HG03097 (cell line): ENCODE data around the gene NEU4.
"Not testable (repeated sequence)": the region's sequence is repeated elsewhere in the genome, so short reads cannot be mapped to it uniquely, and the experiment has no call there.

ENCODE experiments used
- ATAC-seq: cut with Tn5 transposase; IDR thresholded peaks from one replicate; pipeline ENCODE4 v1.9.1; 2021; ENCODE audit not compliant: unreplicated experiment, low FRiP score

NEU4 gene

DNA sequence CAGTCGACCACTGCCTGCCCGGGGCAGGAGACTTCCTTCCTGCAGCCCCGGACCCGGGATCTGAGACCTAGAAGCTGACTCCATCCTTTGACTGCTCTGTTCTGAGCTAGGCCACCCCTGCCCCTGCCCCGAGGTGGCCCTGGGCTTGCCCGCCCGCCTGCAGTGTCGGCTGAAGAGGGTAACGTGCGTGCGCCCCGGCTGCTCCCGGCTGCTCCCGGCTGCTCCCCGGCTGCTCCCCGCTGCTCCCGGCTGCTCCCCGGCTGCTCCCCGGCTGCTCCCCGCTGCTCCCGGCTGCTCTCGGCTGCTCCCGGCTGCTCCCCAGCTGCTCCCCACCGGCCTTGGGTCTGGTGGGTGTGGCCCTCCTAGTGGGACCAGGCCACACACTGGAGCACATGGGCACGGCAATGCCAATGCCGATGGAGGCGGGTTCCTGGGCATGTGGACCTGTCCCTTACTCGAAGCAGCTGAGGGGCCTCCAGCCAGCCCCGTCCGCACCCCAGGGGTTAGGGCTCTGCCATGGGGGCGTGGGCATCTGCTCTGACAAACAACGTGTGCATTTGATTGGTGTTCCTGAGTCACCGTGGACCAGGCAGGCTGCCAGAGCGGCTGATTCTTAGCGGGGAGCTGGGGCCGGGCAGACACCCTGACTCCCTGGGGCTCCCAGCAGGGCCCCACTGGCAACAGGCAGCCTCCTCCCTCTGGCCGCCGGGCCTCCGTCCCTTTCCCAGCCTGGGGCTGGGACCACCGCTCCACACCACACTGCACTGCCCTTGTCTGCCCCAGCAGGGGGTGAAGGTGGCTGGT is 34.4 kb upstream of the NEU4 start:
- ATAC-seq = no peak

DNA sequence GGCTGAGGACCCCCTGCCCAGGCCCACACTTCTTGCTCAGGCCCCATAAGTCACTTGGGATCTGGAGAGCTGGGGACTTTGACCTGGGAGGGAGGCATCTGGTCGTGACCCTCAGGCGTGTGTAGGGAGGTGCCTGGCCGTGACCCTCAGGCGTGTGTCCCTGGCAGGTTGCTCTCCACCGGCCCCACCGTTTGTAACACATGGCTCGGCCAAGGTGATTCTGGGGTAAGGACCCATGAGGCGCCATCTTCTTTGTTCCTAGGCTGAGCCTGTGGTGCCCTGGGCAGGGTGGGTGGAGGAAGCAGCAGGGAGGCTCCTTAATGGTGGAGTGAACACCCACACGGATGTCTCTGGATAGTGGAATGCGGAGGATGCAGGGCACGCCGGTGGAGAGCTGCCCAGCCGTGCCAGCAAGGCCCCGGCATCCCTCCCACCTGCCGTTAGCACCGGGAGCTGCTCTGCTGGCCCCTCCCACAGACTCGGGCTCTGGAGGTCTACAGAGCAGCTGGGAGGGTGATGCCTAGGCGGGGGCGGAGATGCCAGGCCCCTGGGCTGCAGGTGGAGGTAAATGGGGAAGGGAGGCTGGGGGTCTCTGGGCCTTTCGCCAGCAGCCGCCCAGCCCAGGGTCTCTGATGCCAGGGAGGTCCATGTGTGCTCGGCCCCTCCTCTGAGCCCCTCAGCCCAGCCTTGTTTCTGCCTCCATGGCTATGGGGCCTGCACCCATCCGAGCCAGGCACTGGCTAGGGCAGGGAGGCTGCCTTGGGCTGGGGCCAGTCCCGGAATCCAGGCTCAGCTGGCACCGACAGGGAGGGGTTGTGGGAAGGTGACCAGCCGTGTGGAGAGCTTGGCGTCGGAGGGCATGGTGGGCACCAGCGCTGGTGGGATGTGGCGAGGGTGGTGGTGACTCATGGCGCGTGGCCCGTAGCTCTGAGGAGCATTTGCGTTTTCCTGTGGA is 33.5 kb upstream of the NEU4 start:
- no peak for ATAC-seq

DNA sequence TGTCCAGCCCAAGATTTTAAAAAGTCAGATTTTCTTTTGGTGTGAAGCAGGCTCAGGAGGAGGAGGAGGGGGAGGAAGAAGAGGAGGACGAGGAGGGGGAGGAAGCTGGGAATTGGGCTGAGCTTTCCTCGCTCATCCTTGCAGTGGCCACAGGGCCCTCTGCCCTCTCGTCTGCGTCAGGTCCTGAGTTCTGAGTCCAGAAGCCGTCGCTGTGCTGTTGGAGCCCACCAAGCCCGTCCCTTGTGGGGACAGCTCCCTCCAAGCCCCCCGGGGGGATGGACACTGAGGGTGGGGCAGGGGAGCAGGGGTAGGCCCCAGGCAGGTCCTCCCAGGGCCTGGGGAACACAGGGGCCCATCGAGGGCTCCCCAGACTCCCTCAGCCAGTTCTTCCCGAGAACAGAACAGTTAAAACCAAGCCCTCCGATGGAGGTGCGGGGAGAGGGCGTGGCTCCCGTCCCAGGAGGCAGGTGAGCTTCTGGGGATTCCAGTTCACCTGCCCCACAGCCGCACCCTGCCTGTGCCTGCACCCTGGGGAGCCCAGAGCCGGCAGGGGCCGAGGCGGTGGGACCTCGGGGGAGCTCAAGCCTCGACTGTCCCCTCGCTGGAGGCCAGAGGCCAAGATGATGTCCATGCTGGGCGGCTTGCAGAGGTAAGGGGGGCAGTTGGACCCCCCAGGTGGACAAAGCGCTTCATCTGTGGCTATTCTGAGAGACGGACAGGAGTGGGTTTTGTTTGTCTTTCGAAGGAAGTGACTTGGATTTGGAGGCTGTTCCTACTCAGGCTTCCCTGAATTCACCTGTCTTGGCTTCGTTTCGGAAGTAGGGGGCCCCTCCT is 32.4 kb upstream of the NEU4 start, which contains the start of gene GAL3ST2:
Gene GAL3ST2, plus strand, starts transcription at position 487 of the 834 bp plus-strand sequence. Its CDS starts 134 bp downstream, at position 621.
- no peak for ATAC-seq

DNA sequence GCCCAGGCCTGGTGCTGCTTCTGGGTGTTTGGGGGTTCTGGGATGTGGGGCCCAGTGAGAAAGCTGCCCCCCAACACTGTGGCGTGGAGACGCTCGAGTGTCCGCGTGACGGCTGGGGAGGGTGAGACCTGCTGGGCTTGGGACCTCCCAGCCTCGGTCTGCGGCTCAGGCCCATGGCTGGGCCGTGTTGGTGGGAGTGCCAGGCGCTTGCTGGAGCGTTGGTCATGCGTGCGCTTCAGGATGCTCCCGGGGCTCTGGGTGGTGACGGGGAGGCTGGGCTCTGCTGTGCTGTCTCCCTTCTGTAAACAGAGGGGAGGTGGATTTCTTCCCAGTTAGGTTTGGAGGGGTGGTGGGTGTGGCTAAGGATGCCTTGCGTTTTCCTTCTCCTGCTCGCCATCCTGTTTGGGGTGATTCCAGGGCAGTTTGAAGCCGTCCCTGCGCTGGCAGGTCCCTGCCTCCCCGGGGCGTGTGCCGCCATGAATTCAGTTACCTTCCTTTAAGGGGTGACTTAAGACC is 31.8 kb upstream of the NEU4 start:
- ATAC-seq = no peak

DNA sequence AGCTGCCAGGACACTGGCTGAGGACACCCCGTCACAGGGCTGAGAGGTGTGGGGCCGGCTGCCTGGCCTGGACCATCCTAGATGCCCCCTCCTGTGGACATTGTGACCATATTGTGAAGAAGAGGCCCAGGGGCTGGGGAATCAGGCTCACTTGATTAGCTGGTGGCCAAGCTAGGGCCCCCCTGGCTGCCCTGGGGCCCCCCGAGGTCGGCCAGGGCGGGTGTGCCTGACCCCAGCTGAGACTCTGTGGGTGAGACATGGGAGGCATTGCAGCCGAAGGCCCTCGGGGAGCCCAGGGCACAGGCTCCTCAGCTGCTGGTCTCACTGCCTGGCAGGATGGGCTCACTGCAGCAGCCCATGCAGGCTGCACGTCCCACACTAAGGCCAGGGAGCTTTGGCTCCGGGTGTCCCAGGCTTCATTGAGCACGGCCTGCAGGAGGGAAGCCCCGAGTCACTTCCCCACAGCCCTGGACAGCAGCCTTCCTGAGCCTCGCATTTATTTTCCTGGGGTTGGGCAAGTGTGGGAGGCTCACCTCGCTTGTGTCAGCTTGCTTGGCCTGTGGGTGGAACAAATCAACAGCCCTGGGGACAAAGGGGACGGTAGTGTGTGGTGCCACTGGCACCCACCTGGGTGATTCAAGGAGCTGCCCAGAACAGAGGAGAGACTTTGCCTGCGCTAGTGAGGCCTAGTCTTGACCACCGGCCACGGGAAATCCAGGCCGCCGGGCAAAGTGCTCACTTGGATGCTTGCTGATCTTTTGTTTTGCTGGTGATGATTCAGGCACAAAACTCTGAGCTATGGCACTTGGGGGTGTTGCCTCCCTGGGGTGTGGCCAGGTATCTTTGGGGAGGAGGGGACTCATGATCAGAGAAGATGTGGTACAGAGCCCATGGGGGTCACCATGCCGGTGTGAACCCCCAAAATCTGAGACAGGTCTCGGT is 31.0 kb upstream of the NEU4 start:
- ATAC-seq = no peak

DNA sequence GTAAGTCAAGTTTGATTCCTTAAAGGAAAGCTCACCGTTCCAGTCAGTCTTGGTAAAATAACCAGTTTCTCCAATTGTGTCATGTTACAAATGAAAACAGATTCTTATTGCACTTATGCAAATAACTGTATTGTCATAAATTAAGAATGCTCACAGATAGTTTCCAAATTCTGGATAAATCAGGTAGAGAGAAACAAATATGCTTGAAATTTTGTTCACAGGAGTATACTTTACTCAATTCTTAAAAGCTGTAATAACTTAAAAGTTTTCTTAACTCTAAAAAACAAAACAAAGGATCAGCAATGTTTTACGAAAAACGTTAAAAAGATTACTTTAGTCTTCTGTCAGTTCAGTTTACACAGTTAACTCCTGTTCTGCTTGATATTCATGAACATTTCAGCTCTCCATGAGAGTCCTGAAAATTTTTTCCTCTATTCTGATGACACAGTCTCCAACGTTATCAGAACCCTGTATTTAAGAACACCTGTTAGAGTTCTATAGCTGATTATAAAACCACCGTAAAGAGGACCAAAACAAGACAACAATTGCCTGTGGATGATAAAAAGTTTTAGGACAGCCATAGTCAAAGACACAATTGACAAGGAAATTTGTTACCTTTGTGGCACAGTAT is 27.9 kb upstream of the NEU4 start:
- ATAC-seq = no peak

DNA sequence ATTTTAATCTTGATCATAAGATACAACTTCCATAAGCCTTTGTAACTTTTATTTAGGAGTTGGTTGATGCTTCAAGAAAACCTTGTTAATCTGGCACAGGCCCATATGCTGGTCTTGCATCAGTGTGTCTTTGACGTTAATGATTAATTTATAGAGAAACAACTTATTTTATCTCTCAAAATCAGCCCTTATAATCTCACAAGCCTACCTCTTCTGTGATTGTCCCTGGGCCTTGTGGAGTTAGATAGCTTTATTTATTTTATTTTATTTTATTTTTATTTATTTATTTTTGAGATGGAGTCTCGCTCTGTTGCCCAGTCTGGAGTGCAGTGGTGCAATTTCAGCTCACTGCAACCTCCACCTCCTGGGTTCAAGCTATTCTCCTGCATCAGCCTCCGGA is 26.9 kb upstream of the NEU4 start:
- ATAC-seq = not testable (repeated sequence)

DNA sequence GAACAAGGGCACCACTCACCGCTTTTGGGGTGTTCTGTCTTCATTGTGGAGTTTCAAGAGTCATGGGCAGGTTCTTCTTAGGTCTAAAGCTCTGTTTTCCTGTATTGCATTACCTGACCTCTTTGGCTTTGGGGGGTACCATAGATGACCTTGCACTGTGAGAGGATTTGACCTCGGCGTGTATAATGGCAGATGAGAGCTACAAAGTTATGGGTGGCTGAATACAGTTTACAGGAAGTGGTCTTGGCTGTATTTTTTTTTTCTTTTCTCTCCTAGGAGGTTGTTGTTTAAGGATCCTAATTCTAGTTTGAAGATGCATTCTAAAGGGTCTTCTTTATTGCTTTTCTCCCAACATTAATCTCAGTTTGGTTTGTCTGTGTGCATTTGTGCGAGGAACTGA is 20.9 kb upstream of the NEU4 start:
- no peak for ATAC-seq

DNA sequence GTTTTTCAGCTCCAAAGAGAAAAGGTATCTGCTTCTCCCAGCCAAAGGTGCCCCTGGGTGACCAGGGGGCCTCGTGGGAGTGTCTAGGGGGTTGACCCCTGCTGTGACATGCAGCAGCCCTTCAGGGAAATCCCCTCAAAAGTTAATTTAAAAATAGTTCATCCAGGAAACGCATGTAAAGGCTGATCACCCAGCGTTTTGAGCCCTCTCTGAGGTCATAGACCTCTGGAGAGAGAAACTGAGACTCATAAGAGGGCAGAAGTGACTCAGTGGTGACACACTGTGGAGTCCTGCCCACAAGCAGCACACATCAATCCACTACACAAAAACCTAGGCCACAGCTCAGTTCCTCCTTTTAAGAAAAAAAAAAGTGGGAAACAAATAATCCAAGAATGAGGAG is 20.4 kb upstream of the NEU4 start:
- no peak for ATAC-seq

DNA sequence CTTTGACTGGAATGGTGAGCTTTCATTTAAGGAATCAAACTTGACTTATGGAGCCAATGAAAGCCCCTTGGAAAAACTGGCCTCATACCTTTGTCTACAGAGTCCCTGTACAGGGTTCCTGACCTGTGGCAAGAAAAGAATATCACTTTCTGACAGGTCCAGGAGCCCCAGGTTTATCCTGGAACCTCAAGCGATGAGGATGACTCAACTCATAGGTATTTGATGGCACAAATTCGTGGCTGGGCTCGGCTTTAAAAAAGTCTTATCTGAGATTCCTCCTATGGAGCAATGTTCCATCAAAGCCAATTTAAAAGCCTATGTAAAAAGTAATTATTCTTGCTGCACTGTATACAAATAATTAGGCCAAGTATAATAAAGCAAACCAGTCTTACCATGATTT is 17.6 kb upstream of the NEU4 start:
- ATAC-seq = not testable (repeated sequence)

DNA sequence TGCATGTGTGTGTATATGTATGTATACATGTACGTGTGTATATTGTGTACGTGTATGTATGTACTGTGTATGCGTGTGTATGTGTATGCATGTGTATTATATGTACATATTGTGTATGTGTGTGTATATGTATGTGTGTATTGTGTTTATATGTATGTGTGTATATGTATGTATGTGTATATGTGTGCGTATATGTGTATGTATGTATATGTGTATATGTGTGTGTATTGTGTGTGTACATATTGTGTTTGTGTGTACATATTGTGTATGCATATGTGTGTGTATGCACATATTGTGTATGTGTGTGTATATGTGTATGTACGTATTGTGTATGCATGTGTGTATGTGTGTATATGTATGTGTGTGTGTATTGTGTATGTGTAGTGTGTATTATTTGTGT is 15.6 kb upstream of the NEU4 start:
- no peak for ATAC-seq

DNA sequence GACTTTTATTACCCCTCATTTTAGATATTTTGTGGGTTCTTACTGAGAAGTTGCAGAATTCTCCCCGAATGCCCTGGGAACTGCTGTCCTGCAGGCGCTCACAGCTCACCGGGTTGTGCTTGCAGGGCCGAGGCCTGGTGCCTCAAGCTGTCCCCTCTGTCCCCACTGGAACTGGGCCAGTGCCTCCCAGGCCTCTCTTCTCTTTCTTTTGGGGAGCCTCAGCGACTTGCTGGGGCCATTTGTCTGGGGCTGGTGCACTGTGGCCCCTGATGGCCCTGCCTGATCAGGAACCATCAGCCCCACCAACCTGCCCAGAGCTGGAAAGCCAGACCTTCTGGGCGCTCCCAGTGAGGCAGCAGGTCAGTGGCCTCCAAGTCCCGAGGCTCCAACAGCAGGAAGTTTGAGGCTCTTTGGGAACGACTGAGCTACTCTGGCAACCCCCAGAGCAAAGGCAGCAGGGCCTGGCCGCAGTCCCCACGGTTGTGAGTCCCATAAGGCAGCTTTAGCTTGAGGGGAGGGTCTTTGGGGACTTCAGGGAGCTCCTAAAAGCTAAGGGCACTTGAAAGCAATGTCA is 14.7 kb upstream of the NEU4 start:
- no peak for ATAC-seq

DNA sequence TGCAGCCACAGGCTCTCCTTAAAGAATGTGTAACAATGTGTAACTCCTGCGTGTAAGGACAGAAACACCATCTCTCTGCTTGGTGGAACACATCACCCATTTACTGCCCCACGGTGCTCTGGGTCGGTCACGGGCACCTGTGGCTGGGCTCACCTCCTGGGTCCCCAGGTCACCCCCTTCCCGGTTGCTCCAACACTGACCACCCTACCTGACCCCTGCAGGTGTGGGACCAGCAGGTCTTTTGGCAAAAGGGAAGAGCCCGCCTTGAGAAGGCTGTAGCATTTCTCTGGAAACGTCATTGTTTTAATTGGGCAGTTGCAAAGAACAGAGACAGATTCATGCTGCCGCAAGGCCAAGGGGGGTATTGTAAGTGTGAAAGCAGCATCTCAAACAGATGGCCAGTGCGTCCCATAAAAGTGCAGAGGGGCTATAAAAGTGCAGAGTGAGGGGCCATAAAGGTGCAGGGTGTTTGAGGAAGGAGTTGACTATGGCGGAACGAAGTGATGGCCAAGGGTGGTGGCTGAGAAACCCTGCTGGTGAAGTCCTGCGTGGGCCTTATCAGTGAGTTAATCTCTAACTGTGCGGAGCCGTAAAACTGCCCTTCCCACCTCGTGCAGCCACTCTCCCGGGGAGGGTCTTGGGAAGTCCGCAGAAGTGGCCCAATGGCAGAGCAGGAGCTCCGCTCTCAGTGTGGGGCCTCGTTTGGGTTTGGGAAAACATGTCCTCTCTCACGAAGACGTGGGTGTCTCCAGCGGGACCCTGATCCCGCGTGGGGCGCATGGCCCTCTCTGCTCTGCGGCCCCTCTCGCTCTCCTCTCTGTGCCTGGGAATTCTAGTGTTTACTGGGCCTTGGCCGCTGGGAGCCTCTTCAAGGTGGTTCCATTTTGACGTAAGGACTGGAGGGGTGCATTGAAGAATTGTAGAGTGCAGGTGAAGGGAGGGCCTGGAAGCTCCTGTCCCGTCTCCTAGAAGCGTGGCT is 13.7 kb upstream of the NEU4 start:
- no peak for ATAC-seq

DNA sequence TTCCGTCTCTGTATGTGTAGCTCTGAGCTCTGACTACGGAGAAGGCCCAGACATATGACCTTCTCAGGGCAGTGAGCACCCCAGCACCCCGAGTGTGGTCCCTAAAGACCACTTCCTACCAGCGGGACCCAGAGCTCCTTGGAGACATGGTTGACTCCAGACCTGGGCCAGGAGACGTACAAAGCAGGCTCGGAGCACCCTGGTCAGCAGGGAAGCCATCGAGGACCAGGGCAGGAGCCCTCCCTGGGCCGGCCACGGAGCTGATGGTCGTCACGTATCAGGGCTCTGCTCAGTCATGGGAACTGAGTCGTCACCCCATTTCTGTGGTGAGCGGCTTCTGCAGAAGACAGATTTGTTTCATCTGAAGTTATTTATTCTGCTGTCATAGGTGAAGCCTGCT is 12.8 kb upstream of the NEU4 start:
- ATAC-seq = no peak

DNA sequence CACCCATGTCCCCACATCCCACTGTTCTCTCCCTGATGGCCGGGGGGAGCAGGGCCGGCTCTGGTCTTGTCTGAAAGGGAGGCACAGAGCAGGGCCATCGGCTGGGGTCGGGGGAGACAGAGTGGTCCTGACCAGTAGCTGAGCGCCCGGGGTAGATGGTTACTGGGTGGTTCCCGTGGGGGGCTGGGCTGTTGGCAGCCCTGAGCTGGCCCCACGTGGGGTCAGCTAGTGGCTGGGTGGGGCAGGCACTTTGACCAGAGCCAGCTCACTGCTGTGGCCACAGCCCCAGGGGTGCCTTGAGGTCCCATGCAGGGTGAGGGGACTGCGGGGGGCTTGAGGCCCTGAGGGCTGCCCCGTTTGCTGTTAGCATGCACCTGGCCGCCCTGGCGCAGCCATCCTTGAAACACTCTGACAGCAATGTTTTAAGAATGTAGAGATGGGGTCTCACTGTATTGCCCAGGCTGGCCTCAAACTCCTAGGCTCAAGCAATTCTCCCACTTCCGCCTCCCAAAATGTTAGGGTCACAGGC is 12.3 kb upstream of the NEU4 start:
- ATAC-seq = no peak

DNA sequence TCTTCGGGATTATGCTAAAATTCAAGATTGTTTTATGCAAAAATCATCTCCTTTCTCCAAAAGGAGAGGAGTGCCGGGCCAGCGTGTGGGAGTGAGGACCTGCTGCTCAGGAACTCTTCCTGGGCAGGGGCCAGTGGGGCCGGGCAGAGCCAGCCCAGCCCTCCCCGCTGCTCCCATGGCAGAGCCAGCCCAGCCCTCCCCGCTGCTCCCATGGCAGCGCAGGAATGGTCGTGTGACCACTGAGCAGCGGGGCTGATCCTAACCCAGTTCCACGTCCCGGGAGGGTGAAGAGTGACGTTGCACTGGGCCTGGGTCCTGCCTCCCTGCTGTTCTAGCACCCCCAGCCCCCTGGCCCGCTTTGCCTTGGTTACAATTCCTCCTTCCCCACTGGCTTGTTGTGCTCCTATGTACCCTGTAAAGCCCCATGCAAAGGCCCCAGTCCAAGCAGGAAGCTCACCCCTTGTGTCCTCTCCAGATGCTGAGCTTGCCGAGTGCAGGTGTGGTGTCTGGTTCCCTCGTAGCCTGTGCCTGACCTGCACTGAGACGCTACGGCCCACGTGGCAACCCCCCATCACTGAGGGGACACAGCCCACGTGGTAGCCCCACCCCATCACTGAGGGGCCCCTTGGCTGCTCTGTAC is 11.4 kb upstream of the NEU4 start:
- ATAC-seq = no peak
